B cell (primary cell): ENCODE measurements around the gene GLMN. TPM values are rescaled to one million over a fixed set of nuclear protein-coding genes. Genes with fewer than 3 reads are reported as not detected.
A peak's percentile ranks its signal among the peaks of the same experiment; 100 is the strongest.

Experiments
- ATAC-seq: fragments of 200-7000 bp; cut with Tn5 transposase; one replicate; pipeline ENCODE4 v1.10.0; 2021; ENCODE audit warnings: low read depth, mild to moderate bottlenecking, moderate number of reproducible peaks, moderate library complexity
- CTCF ChIA-PET: fragments of 350-600 bp; sonication (Branson Sonifier 250); formaldehyde crosslinking; loops from one replicate; lab custom pipeline; 2021; ENCODE audit warnings: antibody characterized with exemption, inconsistent platforms; lab: Charles Lee
- POLR2A ChIA-PET: fragments of 350-600 bp; sonication (Branson Sonifier 250); formaldehyde crosslinking; loops from one replicate; lab custom pipeline; 2021; ENCODE audit warnings: antibody characterized with exemption; lab: Charles Lee
- DNase-seq: peaks from one replicate; pipeline ENCODE4 v3.0.0; 2013
- H2AFZ ChIP-seq: 2 replicates; pipeline ENCODE4 v1.6.1; 2012; ENCODE audit warnings: mild to moderate bottlenecking, low read depth, low read length; ENCODE audit not compliant: insufficient read depth, poor library complexity, severe bottlenecking
- H3K27ac ChIP-seq, 2 donors: 1 replicate in 1 of 2; 2 replicates in 1 of 2; pipeline ENCODE4 v1.5.1; 2012 to 2013; ENCODE audit warnings: low read length in 2 of 2, mild to moderate bottlenecking in 2 of 2, moderate library complexity in 1 of 2
- H3K27me3 ChIP-seq, 4 experiments: fragments of 200-600 bp in 1 of 4; sonication (generic) in 1 of 4; replicated peaks in 1 of 4; 1 replicate in 2 of 4; 2 replicates in 2 of 4; pipeline versions ENCODE4 v1.6.1 to v1.7.0; 2013 to 2016; ENCODE audit warnings: low read length in 3 of 4, mild to moderate bottlenecking in 2 of 4, mixed read lengths in 1 of 4, moderate library complexity in 1 of 4; ENCODE audit not compliant: insufficient read depth in 4 of 4, control insufficient read depth in 3 of 4; ENCODE audit errors: control extremely low read depth in 1 of 4
- H3K36me3 ChIP-seq, 2 experiments: replicated peaks in 1 of 2; 1 replicate in 1 of 2; 2 replicates in 1 of 2; pipeline versions ENCODE4 v1.6.1 to v1.7.1; 2013; ENCODE audit warnings: low read length in 1 of 2; ENCODE audit not compliant: insufficient read depth in 2 of 2, control insufficient read depth in 1 of 2; ENCODE audit errors: control extremely low read depth in 1 of 2, extremely low read depth in 1 of 2
- H3K4me1 ChIP-seq, 2 donors: fragments of 200-600 bp in 1 of 2; sonication (generic) in 1 of 2; 1 replicate in 1 of 2; 2 replicates in 1 of 2; pipeline versions ENCODE4 v1.5.1 to v1.6.1; 2013 to 2017; ENCODE audit warnings: low read length in 2 of 2; ENCODE audit not compliant: control insufficient read depth in 2 of 2, insufficient read depth in 2 of 2
- H3K4me2 ChIP-seq: replicated peaks from 2 replicates; pipeline ENCODE3; 2012; ENCODE audit warnings: mild to moderate bottlenecking, low read depth, low read length; ENCODE audit not compliant: poor library complexity, severe bottlenecking
- H3K4me3 ChIP-seq, 5 experiments: fragments of 200-600 bp in 1 of 5; sonication (generic) in 1 of 5; 1 replicate in 3 of 5; 2 replicates in 2 of 5; pipeline versions ENCODE4 v1.5.1 to v1.7.0; 2011 to 2016; ENCODE audit warnings: low read length in 4 of 5, mild to moderate bottlenecking in 4 of 5, low read depth in 2 of 5, control low read depth in 1 of 5, moderate library complexity in 1 of 5; ENCODE audit not compliant: insufficient read depth in 1 of 5; ENCODE audit errors: control extremely low read depth in 1 of 5, extremely low read depth in 1 of 5
- H3K79me2 ChIP-seq: fragments of 200-600 bp; sonication (generic); one replicate; pipeline ENCODE4 v1.6.0; 2016; ENCODE audit warnings: low read length; ENCODE audit not compliant: control insufficient read depth, insufficient read depth
- H3K9ac ChIP-seq: fragments of 200-600 bp; sonication (generic); 2 replicates; pipeline ENCODE4 v1.6.1; 2017; ENCODE audit warnings: mild to moderate bottlenecking, low read length, moderate library complexity
- H3K9me3 ChIP-seq, 3 donors: one replicate each; pipeline versions ENCODE4 v1.6.1 to v1.7.1; 2013; ENCODE audit warnings: low read length in 2 of 3; ENCODE audit not compliant: control insufficient read depth in 2 of 3, insufficient read depth in 1 of 3; ENCODE audit errors: control extremely low read depth in 1 of 3
- H4K20me1 ChIP-seq: 2 replicates; pipeline ENCODE4 v1.6.0; 2012; ENCODE audit warnings: mild to moderate bottlenecking, low read length; ENCODE audit not compliant: insufficient read depth, control insufficient read depth, poor library complexity, severe bottlenecking
- H3K27ac Mint-ChIP-seq: one replicate; pipeline ENCODE4 v1.8.0; 2021; ENCODE audit warnings: mixed read lengths
- H3K27me3 Mint-ChIP-seq: one replicate; pipeline ENCODE4 v1.8.0; 2021; ENCODE audit warnings: mixed read lengths
- H3K4me1 Mint-ChIP-seq: one replicate; pipeline ENCODE4 v1.8.0; 2021; ENCODE audit warnings: mixed read lengths
- H3K4me3 Mint-ChIP-seq: one replicate; pipeline ENCODE4 v1.8.0; 2021; ENCODE audit warnings: mixed read lengths
- H3K9me3 Mint-ChIP-seq: one replicate; pipeline ENCODE4 v1.8.0; 2022; ENCODE audit warnings: mixed read lengths; ENCODE audit not compliant: insufficient read depth
- EZH2 ChIP-seq: IDR thresholded peaks from 2 replicates; pipeline ENCODE4 v1.6.1; 2012; ENCODE audit warnings: borderline replicate concordance, low read depth, mild to moderate bottlenecking, moderate library complexity, low read length; ENCODE audit not compliant: insufficient read depth, poor library complexity, severe bottlenecking
- WGBS: methylation state at CpG from one replicate; pipeline ENCODE4 v1.1.5; 2013; ENCODE audit warnings: missing lambda C conversion rate; ENCODE audit not compliant: insufficient coverage; 5-methylcytosine and 5-hydroxymethylcytosine counted together
- intact Hi-C: fragments of 100-400 bp; cut with micrococcal nuclease; formaldehyde crosslinking; loops from one replicate; pipeline ENCODE4 v1.10.0; 2022
- polyA minus RNA-seq: library from RNA; depleted of rRNA, polyadenylated mRNA; stranded (reverse); fragments of >200 nt; gene quantifications from 2 replicates; pipeline ENCODE4 v1.2.3, GENCODE V29; 2012
- polyA plus RNA-seq: library from polyadenylated mRNA; depleted of rRNA; stranded (reverse); fragments of >200 nt; gene quantifications from 2 replicates; pipeline ENCODE4 v1.2.3, GENCODE V29; 2012
- total RNA-seq, 2 donors: library from RNA; stranded (reverse); fragments of 120-200 nt in 1 of 2; gene quantifications; 1 replicate in 1 of 2; 2 replicates in 1 of 2; pipeline versions ENCODE4 v1.2.3 to v1.2.4, GENCODE V29; 2013 to 2022
- TF ChIP-seq, protein P1 (sequence below): fragments of 200-600 bp; IDR thresholded peaks from one replicate; pipeline ENCODE4 v1.8.0; 2022; ENCODE audit warnings: antibody characterized with exemption, mild to moderate bottlenecking

GLMN gene, protein sequence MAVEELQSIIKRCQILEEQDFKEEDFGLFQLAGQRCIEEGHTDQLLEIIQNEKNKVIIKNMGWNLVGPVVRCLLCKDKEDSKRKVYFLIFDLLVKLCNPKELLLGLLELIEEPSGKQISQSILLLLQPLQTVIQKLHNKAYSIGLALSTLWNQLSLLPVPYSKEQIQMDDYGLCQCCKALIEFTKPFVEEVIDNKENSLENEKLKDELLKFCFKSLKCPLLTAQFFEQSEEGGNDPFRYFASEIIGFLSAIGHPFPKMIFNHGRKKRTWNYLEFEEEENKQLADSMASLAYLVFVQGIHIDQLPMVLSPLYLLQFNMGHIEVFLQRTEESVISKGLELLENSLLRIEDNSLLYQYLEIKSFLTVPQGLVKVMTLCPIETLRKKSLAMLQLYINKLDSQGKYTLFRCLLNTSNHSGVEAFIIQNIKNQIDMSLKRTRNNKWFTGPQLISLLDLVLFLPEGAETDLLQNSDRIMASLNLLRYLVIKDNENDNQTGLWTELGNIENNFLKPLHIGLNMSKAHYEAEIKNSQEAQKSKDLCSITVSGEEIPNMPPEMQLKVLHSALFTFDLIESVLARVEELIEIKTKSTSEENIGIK
- 13.6 and 15.7 TPM in 2 replicates for total RNA-seq
- total RNA-seq (2013), result 13.6 TPM
- polyA plus RNA-seq, result 2.8 and 5.4 TPM in 2 replicates
- polyA minus RNA-seq, result 2.2 and 3.2 TPM in 2 replicates

GRCh38 chr1:92298573-92299476 is at the start of gene GLMN, which contains the start of gene RPAP2:
TSS of gene GLMN (minus strand) at chr1:92298987. CDS start at chr1:92297999, 988 bp downstream.
TSS of gene RPAP2 (plus strand) at chr1:92299059. CDS start at chr1:92299074, 15 bp downstream.
- Histone ChIP-seq H3K4me2 (peak within 1 kb of the TSS; percentile 88), H3K4me3 (peak within 1 kb of the TSS; percentile 58 to 94 (median 90)), H3K4me1 (peaks cover 9 to 17% of the 10 kb centered on the region in 2 donors), H3K9ac (peak within 1 kb of the TSS; percentile 92), H3K36me3 (peaks cover 2 to 15% of the 10 kb centered on the region in 2 experiments), H3K79me2 (peaks cover 37% of the 10 kb centered on the region), H3K27ac (peak within 1 kb of the TSS; percentile 92 to 95), H3K9me3 (no peaks in the 10 kb centered on the region), H4K20me1 (no peaks in the 10 kb centered on the region), H3K27me3 (no peaks in the 10 kb centered on the region), H2AFZ (peak within 1 kb of the TSS; percentile 97)
- ATAC-seq (peak; percentile 95), DNase-seq (peak; percentile 90)
- peak within 1 kb of the TSS; percentile 98 for H3K27ac Mint-ChIP-seq
- ChIA-PET CTCF (interaction anchor here (2.4 kb wide), 1 partner anchor 10 kb away, joined by 11 read pairs; no protein-coding TSS in a partner anchor), POLR2A (interaction anchor here (0.7 kb wide), 1 partner anchor 68 kb away, joined by 3 read pairs; no protein-coding TSS in a partner anchor)
- H3K4me3 Mint-ChIP-seq, result peak within 1 kb of the TSS; percentile 100
- no peaks in the 10 kb centered on the region for H3K9me3 Mint-ChIP-seq
- under 1% methylated on average over 76 of the region's 76 CpGs for WGBS
- peaks cover 27% of the 10 kb centered on the region for H3K4me1 Mint-ChIP-seq
- no peaks in the 10 kb centered on the region for H3K27me3 Mint-ChIP-seq
- no peak for TF ChIP-seq EZH2
- TF ChIP-seq, protein P1, sequence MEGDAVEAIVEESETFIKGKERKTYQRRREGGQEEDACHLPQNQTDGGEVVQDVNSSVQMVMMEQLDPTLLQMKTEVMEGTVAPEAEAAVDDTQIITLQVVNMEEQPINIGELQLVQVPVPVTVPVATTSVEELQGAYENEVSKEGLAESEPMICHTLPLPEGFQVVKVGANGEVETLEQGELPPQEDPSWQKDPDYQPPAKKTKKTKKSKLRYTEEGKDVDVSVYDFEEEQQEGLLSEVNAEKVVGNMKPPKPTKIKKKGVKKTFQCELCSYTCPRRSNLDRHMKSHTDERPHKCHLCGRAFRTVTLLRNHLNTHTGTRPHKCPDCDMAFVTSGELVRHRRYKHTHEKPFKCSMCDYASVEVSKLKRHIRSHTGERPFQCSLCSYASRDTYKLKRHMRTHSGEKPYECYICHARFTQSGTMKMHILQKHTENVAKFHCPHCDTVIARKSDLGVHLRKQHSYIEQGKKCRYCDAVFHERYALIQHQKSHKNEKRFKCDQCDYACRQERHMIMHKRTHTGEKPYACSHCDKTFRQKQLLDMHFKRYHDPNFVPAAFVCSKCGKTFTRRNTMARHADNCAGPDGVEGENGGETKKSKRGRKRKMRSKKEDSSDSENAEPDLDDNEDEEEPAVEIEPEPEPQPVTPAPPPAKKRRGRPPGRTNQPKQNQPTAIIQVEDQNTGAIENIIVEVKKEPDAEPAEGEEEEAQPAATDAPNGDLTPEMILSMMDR, result peak; percentile 20
- intact Hi-C loops, result loop anchor here (1.0 to 5.0 kb wide), 6 partner anchors 188 to 797 kb away; partner anchors contain the start of genes BTBD8, CDC7, GFI1 and MTF2
